Astrocyte of the spinal cord (primary cell): ENCODE results near the gene MUS81.

Experiments
- DNase-seq: peaks from one replicate; pipeline ENCODE4 v3.0.0; 2011; ENCODE audit warnings: low read depth, low spot score
- H3K4me3 ChIP-seq: 2 replicates; pipeline ENCODE4 v1.5.1; 2011; ENCODE audit warnings: low read depth, mild to moderate bottlenecking, low read length, moderate library complexity
- in situ Hi-C: cut with HindIII; loops from 2 replicates; pipeline ENCODE4 v1.10.0; 2017; ENCODE audit warnings: low sequenced_read_pairs
- TF ChIP-seq, protein P1 (sequence below): IDR thresholded peaks from 2 replicates; pipeline ENCODE4 v1.5.1; 2012; ENCODE audit warnings: low read depth, mild to moderate bottlenecking, low read length, inconsistent platforms

MUS81 gene

DNA sequence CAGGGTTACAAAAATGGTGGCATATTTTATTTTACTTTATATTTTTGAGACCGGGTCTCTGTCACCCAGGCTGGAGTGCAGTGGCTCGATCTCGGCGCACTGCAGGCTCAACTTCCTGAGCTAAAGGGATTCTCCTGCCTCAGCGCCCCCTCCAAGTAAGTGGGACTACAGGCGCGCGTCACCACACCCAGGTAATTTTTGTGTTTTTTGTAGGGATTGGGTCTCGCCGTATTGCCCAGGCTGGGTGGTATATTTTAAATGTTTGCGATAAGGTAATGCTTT, 40.6 kb downstream of the MUS81 start:
- TF ChIP-seq, protein P1, sequence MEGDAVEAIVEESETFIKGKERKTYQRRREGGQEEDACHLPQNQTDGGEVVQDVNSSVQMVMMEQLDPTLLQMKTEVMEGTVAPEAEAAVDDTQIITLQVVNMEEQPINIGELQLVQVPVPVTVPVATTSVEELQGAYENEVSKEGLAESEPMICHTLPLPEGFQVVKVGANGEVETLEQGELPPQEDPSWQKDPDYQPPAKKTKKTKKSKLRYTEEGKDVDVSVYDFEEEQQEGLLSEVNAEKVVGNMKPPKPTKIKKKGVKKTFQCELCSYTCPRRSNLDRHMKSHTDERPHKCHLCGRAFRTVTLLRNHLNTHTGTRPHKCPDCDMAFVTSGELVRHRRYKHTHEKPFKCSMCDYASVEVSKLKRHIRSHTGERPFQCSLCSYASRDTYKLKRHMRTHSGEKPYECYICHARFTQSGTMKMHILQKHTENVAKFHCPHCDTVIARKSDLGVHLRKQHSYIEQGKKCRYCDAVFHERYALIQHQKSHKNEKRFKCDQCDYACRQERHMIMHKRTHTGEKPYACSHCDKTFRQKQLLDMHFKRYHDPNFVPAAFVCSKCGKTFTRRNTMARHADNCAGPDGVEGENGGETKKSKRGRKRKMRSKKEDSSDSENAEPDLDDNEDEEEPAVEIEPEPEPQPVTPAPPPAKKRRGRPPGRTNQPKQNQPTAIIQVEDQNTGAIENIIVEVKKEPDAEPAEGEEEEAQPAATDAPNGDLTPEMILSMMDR: no peak
- in situ Hi-C loops: no loop called here
- DNase-seq: no peak
- H3K4me3 ChIP-seq: no peak overlapping the region

DNA sequence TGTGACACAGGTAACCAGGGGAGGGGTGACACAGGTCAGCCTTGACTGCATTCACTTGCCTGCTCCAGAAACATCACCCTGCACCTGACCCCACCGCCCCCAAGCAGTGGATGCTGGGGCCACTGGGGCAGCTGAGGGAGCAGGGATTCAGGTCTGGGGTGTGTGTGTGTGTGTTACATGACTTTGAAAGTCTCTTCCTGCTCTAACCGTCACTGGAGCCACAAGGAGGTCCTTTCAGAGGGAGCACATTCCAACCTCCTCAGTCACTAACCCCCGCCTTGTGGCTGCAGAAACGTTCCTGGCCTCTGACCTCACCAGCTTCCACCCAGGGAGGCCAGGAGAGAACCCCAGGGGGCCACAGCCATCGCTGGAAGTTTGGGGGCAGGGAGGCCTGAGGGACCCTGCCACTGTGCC, 42.8 kb downstream of the MUS81 start:
- no peak overlapping the region for H3K4me3 ChIP-seq
- TF ChIP-seq, protein P1: no peak
- in situ Hi-C loops: no loop called here
- peak; percentile 82 for DNase-seq

- DNase-seq: no peak
- TF ChIP-seq, protein P1: no peak
- in situ Hi-C loops: no loop called here
- H3K4me3 ChIP-seq: no peak overlapping the region
Observed at GRCh38 chr11:65903715-65904114, 43.5 kb downstream of the MUS81 start.

GRCh38 chr11:65906602-65907001, 46.4 kb downstream of the MUS81 start:
- in situ Hi-C loops: no loop called here
- TF ChIP-seq, protein P1: no peak
- no peak overlapping the region for H3K4me3 ChIP-seq
- DNase-seq: no peak

DNA sequence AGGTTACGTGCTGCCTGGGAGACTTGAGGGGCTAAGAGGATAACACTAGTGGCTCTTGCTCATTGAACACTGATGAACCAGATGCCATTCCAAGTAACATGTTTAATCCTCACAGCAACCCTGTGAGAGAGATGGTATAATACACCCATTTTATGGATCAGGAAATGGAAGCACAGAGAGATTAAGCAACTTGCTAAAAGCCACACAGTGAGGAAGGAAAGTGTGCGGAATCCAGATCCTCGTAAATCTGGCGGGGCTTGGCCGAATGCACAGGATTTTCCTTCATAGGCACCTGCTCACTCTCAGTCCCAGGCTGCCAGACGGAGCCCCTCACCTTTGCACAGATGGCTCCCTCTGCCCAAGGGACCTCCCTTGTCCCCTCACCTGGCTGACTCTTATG, 47.6 kb downstream of the MUS81 start:
- H3K4me3 ChIP-seq: no peak overlapping the region
- DNase-seq: no peak
- in situ Hi-C loops: no loop called here
- TF ChIP-seq, protein P1: no peak

- in situ Hi-C loops: no loop called here
- DNase-seq: peak; percentile 73
- TF ChIP-seq, protein P1: peak; percentile 32
- no peak overlapping the region for H3K4me3 ChIP-seq
Observed at GRCh38 chr11:65911682-65912568, 51.7 kb downstream of the MUS81 start.
